ENCODE measurements around the gene DGKZ.

DNA sequence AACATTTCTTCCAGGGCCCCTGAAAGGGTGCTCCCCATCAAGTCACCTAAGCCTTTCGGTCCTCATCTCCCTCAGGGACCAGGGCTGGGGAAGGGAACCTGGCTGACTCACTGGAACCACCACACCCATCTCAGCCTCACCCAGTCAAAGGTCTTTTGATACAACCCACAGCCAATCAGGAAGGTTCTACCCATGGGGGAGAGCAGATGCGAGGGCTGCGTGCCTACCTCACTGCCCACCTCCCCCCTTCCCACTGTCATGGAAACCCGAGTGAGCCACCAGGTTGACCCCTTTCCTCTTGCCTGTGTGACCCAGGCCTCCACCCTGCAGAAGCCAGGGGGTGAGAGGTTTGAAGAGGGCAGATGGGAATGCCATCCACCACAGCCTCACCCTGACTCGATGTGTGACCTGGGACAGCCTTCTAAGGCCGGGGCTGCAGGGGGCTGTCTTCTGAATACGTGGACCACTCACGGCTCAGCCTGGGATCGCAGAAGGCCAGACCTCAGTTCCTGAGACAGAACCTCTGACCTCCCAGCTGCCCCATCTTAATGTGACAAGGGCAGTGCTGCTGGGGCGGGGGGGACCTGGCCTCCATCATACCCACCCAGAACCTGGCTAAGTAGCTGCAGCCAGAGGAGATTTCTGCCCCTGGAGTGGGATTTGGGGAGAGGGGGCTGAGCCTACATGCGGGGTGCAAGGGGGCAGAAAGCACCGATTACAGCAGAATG is 36.9 kb downstream of the DGKZ start:
- TF ChIP-seq, protein P1, sequence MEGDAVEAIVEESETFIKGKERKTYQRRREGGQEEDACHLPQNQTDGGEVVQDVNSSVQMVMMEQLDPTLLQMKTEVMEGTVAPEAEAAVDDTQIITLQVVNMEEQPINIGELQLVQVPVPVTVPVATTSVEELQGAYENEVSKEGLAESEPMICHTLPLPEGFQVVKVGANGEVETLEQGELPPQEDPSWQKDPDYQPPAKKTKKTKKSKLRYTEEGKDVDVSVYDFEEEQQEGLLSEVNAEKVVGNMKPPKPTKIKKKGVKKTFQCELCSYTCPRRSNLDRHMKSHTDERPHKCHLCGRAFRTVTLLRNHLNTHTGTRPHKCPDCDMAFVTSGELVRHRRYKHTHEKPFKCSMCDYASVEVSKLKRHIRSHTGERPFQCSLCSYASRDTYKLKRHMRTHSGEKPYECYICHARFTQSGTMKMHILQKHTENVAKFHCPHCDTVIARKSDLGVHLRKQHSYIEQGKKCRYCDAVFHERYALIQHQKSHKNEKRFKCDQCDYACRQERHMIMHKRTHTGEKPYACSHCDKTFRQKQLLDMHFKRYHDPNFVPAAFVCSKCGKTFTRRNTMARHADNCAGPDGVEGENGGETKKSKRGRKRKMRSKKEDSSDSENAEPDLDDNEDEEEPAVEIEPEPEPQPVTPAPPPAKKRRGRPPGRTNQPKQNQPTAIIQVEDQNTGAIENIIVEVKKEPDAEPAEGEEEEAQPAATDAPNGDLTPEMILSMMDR (IDR thresholded peaks at IDR 0.05; ENCODE audit: low read depth, low read length), result no peak
- TF ChIP-seq POLR2A (IDR thresholded peaks at IDR 0.05; ENCODE audit: extremely low read depth, insufficient read length) (no peak), MYC (IDR thresholded peaks at IDR 0.05; ENCODE audit: low read depth, low read length) (no peak)
- TF ChIP-seq, protein P2, sequence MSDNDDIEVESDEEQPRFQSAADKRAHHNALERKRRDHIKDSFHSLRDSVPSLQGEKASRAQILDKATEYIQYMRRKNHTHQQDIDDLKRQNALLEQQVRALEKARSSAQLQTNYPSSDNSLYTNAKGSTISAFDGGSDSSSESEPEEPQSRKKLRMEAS (IDR thresholded peaks at IDR 0.05; ENCODE audit: low read depth, low read length), result no peak
